Breast epithelium (tissue), 4 donors: ENCODE measurements around the gene NSD2. TPM values are rescaled to one million over a fixed set of nuclear protein-coding genes. Genes with fewer than 3 reads are reported as not detected.

Experiments
- DNase-seq, 2 donors: peaks; one replicate each; pipeline ENCODE4 v3.0.0-alpha.2; 2019; ENCODE audit warnings: low spot score in 2 of 2
- H3K27ac ChIP-seq, 2 donors: fragments of 200-600 bp; sonication (generic) in 1 of 2; one replicate each; pipeline ENCODE4 v1.5.1; 2016 to 2019; ENCODE audit warnings: mild to moderate bottlenecking in 1 of 2
- H3K27me3 ChIP-seq, 2 donors: fragments of 200-600 bp; sonication (generic) in 1 of 2; one replicate each; pipeline versions ENCODE4 v1.5.1 to v1.6.0; 2017 to 2019; ENCODE audit warnings: control low read depth in 1 of 2, mild to moderate bottlenecking in 1 of 2
- H3K36me3 ChIP-seq: fragments of 200-600 bp; one replicate; pipeline ENCODE4 v1.5.1; 2019
- H3K4me1 ChIP-seq, 2 donors: fragments of 200-600 bp; sonication (generic); one replicate each; pipeline ENCODE4 v1.5.1; 2016 to 2019; ENCODE audit warnings: control low read depth in 1 of 2
- H3K4me3 ChIP-seq, 3 donors: fragments of 200-600 bp; sonication (generic); 1 replicate in 2 of 3; 2 replicates in 1 of 3; pipeline ENCODE4 v1.5.1; 2016 to 2019; ENCODE audit warnings: mild to moderate bottlenecking in 3 of 3, moderate library complexity in 2 of 3
- H3K9me3 ChIP-seq, 2 donors: fragments of 200-600 bp; sonication (generic) in 1 of 2; one replicate each; pipeline ENCODE4 v1.5.1; 2016 to 2019; ENCODE audit warnings: control low read depth in 1 of 2
- POLR2A ChIP-seq: fragments of 450-650 bp; IDR thresholded peaks from one replicate; pipeline ENCODE4 v1.6.1; 2016; ENCODE audit warnings: antibody characterized with exemption, mild to moderate bottlenecking, moderate library complexity
- POLR2AphosphoS5 ChIP-seq, 3 donors: sonication (generic); formaldehyde crosslinking; IDR thresholded peaks; one replicate each; pipeline ENCODE4 v1.6.1; 2017; ENCODE audit warnings: antibody characterized with exemption in 3 of 3
- intact Hi-C: fragments of 100-400 bp; cut with DNase I; formaldehyde crosslinking; loops from one replicate; pipeline ENCODE4 v1.15.1; 2023; ENCODE audit warnings: low total_unique reads
- total RNA-seq, 3 donors: library from RNA; depleted of rRNA; stranded (reverse); fragments of >200 nt; gene quantifications; one replicate each; pipeline ENCODE4 v1.1.0, GENCODE V29; 2016
- TF ChIP-seq, protein P1 (sequence below), 3 donors: fragments of 450-650 bp; IDR thresholded peaks; one replicate each; pipeline ENCODE4 v1.5.1; 2016 to 2017; ENCODE audit warnings: antibody characterized with exemption in 3 of 3, mild to moderate bottlenecking in 3 of 3, moderate library complexity in 3 of 3

NSD2 gene
- total RNA-seq, 3 donors from 2014 or later, result 24.6 to 36.7 (median 30.8) TPM

- no peak for DNase-seq
- H3K9me3 ChIP-seq, result no peaks in the 10 kb centered on the region
- no peak overlapping the region for H3K27ac ChIP-seq
- H3K4me1 ChIP-seq, result no peaks in the 10 kb centered on the region
- H3K27me3 ChIP-seq, result no peaks in the 10 kb centered on the region
- intact Hi-C loops, result no loop called here
- TF ChIP-seq, protein P1, sequence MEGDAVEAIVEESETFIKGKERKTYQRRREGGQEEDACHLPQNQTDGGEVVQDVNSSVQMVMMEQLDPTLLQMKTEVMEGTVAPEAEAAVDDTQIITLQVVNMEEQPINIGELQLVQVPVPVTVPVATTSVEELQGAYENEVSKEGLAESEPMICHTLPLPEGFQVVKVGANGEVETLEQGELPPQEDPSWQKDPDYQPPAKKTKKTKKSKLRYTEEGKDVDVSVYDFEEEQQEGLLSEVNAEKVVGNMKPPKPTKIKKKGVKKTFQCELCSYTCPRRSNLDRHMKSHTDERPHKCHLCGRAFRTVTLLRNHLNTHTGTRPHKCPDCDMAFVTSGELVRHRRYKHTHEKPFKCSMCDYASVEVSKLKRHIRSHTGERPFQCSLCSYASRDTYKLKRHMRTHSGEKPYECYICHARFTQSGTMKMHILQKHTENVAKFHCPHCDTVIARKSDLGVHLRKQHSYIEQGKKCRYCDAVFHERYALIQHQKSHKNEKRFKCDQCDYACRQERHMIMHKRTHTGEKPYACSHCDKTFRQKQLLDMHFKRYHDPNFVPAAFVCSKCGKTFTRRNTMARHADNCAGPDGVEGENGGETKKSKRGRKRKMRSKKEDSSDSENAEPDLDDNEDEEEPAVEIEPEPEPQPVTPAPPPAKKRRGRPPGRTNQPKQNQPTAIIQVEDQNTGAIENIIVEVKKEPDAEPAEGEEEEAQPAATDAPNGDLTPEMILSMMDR (IDR thresholded peaks at IDR 0.05), result no peak
- no peak for TF ChIP-seq POLR2AphosphoS5 (IDR thresholded peaks at IDR 0.05)
- TF ChIP-seq POLR2A, result no peak
- H3K4me3 ChIP-seq, result no peak overlapping the region
- H3K36me3 ChIP-seq, result peaks cover 2% of the 10 kb centered on the region
Measured at GRCh38 chr4:1971456-1972200, 100.4 kb downstream of the NSD2 start.

DNA sequence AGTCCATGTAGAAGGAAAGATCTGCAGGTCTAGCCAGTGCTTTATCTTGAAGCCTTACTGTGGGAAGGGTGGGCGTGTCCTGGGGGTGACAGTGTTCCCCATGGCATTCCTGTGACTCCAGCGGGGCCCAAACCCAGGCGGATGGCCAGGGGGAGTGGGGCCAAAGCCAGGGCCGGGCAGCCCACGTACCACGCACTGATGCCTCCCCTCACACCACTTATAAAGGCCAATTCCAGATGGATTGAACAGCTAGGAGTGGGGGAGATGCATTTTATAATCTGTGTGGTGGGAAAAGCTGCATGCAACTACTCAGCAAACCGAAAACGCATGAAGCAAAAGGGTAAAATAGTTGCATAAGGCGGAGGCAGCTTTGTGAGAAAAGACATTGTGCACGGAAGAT is 101.2 kb downstream of the NSD2 start:
- intact Hi-C loops, result no loop called here
- H3K4me1 ChIP-seq, result no peaks in the 10 kb centered on the region
- no peak for DNase-seq
- H3K27me3 ChIP-seq, result no peaks in the 10 kb centered on the region
- H3K27ac ChIP-seq, result no peak overlapping the region
- TF ChIP-seq, protein P1 (IDR thresholded peaks at IDR 0.05), result no peak
- TF ChIP-seq POLR2AphosphoS5 (IDR thresholded peaks at IDR 0.05) (no peak), POLR2A (no peak)
- peaks cover 6% of the 10 kb centered on the region for H3K36me3 ChIP-seq
- H3K4me3 ChIP-seq, result no peak overlapping the region
- no peaks in the 10 kb centered on the region for H3K9me3 ChIP-seq

- Histone ChIP-seq H3K27ac (no peak overlapping the region), H3K36me3 (peaks cover 6% of the 10 kb centered on the region), H3K9me3 (no peaks in the 10 kb centered on the region), H3K4me3 (no peak overlapping the region), H3K4me1 (no peaks in the 10 kb centered on the region), H3K27me3 (no peaks in the 10 kb centered on the region)
- TF ChIP-seq POLR2A (no peak), POLR2AphosphoS5 (IDR thresholded peaks at IDR 0.05) (no peak)
- TF ChIP-seq, protein P1 (IDR thresholded peaks at IDR 0.05), result no peak
- intact Hi-C loops, result no loop called here
- no peak for DNase-seq
Measured at GRCh38 chr4:1973218-1973617, 102.0 kb downstream of the NSD2 start.

GRCh38 chr4:1973661-1974060 is 102.5 kb downstream of the NSD2 start:
- intact Hi-C loops, result no loop called here
- H3K27me3 ChIP-seq, result no peaks in the 10 kb centered on the region
- no peak for DNase-seq
- H3K4me3 ChIP-seq, result no peak overlapping the region
- H3K27ac ChIP-seq, result no peak overlapping the region
- H3K9me3 ChIP-seq, result no peaks in the 10 kb centered on the region
- no peak for TF ChIP-seq POLR2A
- TF ChIP-seq, protein P1 (IDR thresholded peaks at IDR 0.05), result no peak
- no peak for TF ChIP-seq POLR2AphosphoS5 (IDR thresholded peaks at IDR 0.05)
- no peaks in the 10 kb centered on the region for H3K4me1 ChIP-seq
- H3K36me3 ChIP-seq, result peaks cover 6% of the 10 kb centered on the region

DNA sequence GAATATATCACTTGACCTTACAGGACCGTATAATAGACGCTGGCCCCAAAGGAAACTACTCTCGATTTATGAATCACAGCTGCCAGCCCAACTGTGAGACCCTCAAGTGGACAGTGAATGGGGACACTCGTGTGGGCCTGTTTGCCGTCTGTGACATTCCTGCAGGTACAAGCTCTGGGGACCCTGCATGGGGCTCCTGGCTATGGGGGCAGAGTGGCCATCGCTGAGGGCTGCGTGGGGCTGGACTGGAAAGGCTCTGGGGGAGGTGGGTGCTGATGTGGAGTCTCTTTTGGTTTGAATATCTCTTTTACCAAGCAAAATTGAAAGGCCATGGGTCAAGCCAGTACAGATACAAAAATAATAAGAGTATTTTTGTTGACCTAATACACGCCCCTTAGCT is 103.6 kb downstream of the NSD2 start:
- H3K4me1 ChIP-seq, result no peaks in the 10 kb centered on the region
- DNase-seq, result no peak
- intact Hi-C loops, result no loop called here
- H3K27ac ChIP-seq, result no peak overlapping the region
- no peaks in the 10 kb centered on the region for H3K27me3 ChIP-seq
- no peak for TF ChIP-seq POLR2A
- no peak for TF ChIP-seq POLR2AphosphoS5 (IDR thresholded peaks at IDR 0.05)
- TF ChIP-seq, protein P1 (IDR thresholded peaks at IDR 0.05), result no peak
- H3K9me3 ChIP-seq, result no peaks in the 10 kb centered on the region
- H3K36me3 ChIP-seq, result peaks cover 6% of the 10 kb centered on the region
- H3K4me3 ChIP-seq, result no peak overlapping the region
